22Rv1 (cell line): ENCODE measurements around the gene CCZ1.
"Not testable (repeated sequence)": the region's sequence is repeated elsewhere in the genome, so short reads cannot be mapped to it uniquely, and the experiment has no call there.

Experiments
- H3K27ac ChIP-seq: fragments of 450-650 bp; 2 replicates; pipeline ENCODE4 v1.5.1; 2017
- CTCF ChIP-seq: fragments of 450-650 bp; IDR thresholded peaks from 2 replicates; pipeline ENCODE4 v1.5.1; 2017; ENCODE audit warnings: mild to moderate bottlenecking
- ZFX ChIP-seq: fragments of 450-650 bp; IDR thresholded peaks from 2 replicates; pipeline ENCODE4 v1.6.1; 2017; ENCODE audit warnings: antibody characterized with exemption, borderline replicate concordance

The CCZ1 gene

GRCh38 chr7:5870311-5870710 lies 28.2 kb upstream of the CCZ1 start:
- TF ChIP-seq CTCF (no peak), ZFX (no peak)
- no peak overlapping the region for H3K27ac ChIP-seq

- no peak for TF ChIP-seq CTCF
- TF ChIP-seq ZFX = no peak
Observed at GRCh38 chr7:5872326-5872725, 26.2 kb upstream of the CCZ1 start.

GRCh38 chr7:5879591-5879990 lies 18.9 kb upstream of the CCZ1 start:
- not testable (repeated sequence) for H3K27ac ChIP-seq

More at GRCh38 chr7:5872326-5872725, 26.2 kb upstream of the CCZ1 start:
- no peak overlapping the region for H3K27ac ChIP-seq

GRCh38 chr7:5880106-5880505 lies 18.4 kb upstream of the CCZ1 start:
- not testable (repeated sequence) for H3K27ac ChIP-seq

- not testable (repeated sequence) for H3K27ac ChIP-seq
Observed at GRCh38 chr7:5884431-5884830, 14.1 kb upstream of the CCZ1 start.

GRCh38 chr7:5888021-5888420 lies 10.5 kb upstream of the CCZ1 start:
- H3K27ac ChIP-seq = not testable (repeated sequence)

- H3K27ac ChIP-seq = not testable (repeated sequence)
Observed at GRCh38 chr7:5890244-5890643, 8.3 kb upstream of the CCZ1 start.

GRCh38 chr7:5892498-5892897 lies 6.0 kb upstream of the CCZ1 start:
- TF ChIP-seq ZFX = no peak
- no peak for TF ChIP-seq CTCF

GRCh38 chr7:5897369-5897919 lies 1.1 kb upstream of the CCZ1 start:
- H3K27ac ChIP-seq = not testable (repeated sequence)

More at GRCh38 chr7:5892498-5892897, 6.0 kb upstream of the CCZ1 start:
- no peak overlapping the region for H3K27ac ChIP-seq

- H3K27ac ChIP-seq = not testable (repeated sequence)
Observed at GRCh38 chr7:5903002-5903401, 4.5 kb downstream of the CCZ1 start.

GRCh38 chr7:5904726-5905125 lies 6.2 kb downstream of the CCZ1 start:
- H3K27ac ChIP-seq = not testable (repeated sequence)

- not testable (repeated sequence) for H3K27ac ChIP-seq
Observed at GRCh38 chr7:5908835-5909234, 10.3 kb downstream of the CCZ1 start.

GRCh38 chr7:5916529-5916928 lies 18.0 kb downstream of the CCZ1 start:
- H3K27ac ChIP-seq = not testable (repeated sequence)

GRCh38 chr7:5924180-5924579 lies 25.6 kb downstream of the CCZ1 start:
- not testable (repeated sequence) for H3K27ac ChIP-seq

GRCh38 chr7:5924630-5925029 lies 26.1 kb downstream of the CCZ1 start:
- H3K27ac ChIP-seq = not testable (repeated sequence)

GRCh38 chr7:5926263-5926870 lies 27.8 kb downstream of the CCZ1 start:
- H3K27ac ChIP-seq = not testable (repeated sequence)

- H3K27ac ChIP-seq = not testable (repeated sequence)
Observed at GRCh38 chr7:5930290-5930689, 31.8 kb downstream of the CCZ1 start.

- H3K27ac ChIP-seq = not testable (repeated sequence)
Observed at GRCh38 chr7:5931250-5931649, 32.7 kb downstream of the CCZ1 start.
